Hepatocyte (in vitro differentiated cells): ENCODE measurements around the gene CMKLR1. TPM values are rescaled to one million over a fixed set of nuclear protein-coding genes. Genes with fewer than 3 reads are reported as not detected.

Source experiments
- DNase-seq: peaks from one replicate; pipeline ENCODE4 v3.0.0-alpha.2; 2016; ENCODE audit warnings: low spot score
- H2AFZ ChIP-seq: fragments of 200-600 bp; sonication (generic); 2 replicates; pipeline ENCODE4 v1.6.0; 2016; ENCODE audit warnings: antibody characterized with exemption, mild to moderate bottlenecking
- H3K27ac ChIP-seq: fragments of 200-600 bp; sonication (generic); 2 replicates; pipeline ENCODE4 v1.5.1; 2016; ENCODE audit warnings: mild to moderate bottlenecking
- H3K27me3 ChIP-seq: fragments of 200-600 bp; sonication (generic); 2 replicates; pipeline ENCODE4 v1.6.1; 2016
- H3K36me3 ChIP-seq: fragments of 200-600 bp; sonication (generic); replicated peaks from 2 replicates; pipeline ENCODE4 v1.5.1; 2016; ENCODE audit warnings: low read depth; ENCODE audit not compliant: insufficient read depth
- H3K4me1 ChIP-seq: fragments of 200-600 bp; sonication (generic); 2 replicates; pipeline ENCODE4 v1.5.1; 2016; ENCODE audit warnings: mild to moderate bottlenecking, moderate library complexity; ENCODE audit not compliant: insufficient read depth
- H3K4me2 ChIP-seq: fragments of 200-600 bp; sonication (generic); 2 replicates; pipeline ENCODE4 v1.6.0; 2016
- H3K4me3 ChIP-seq: fragments of 200-600 bp; sonication (generic); 2 replicates; pipeline ENCODE4 v1.5.1; 2016; ENCODE audit warnings: mild to moderate bottlenecking
- H3K79me2 ChIP-seq: fragments of 200-600 bp; sonication (generic); 2 replicates; pipeline ENCODE4 v1.6.0; 2017; ENCODE audit warnings: mild to moderate bottlenecking
- H3K9me2 ChIP-seq: fragments of 200-600 bp; sonication (generic); replicated peaks from 2 replicates; pipeline ENCODE4 v1.6.0; 2017; ENCODE audit warnings: mild to moderate bottlenecking; ENCODE audit not compliant: insufficient read depth
- H3K9me3 ChIP-seq: fragments of 200-600 bp; sonication (generic); 2 replicates; pipeline ENCODE4 v1.5.1; 2016; ENCODE audit warnings: low read depth, mild to moderate bottlenecking
- H4K20me1 ChIP-seq: fragments of 200-600 bp; sonication (generic); 2 replicates; pipeline ENCODE4 v1.6.0; 2016; ENCODE audit warnings: mild to moderate bottlenecking; ENCODE audit not compliant: insufficient read depth, poor library complexity, severe bottlenecking
- EZH2 ChIP-seq: fragments of 200-600 bp; sonication (generic); IDR thresholded peaks from 2 replicates; pipeline ENCODE4 v1.6.1; 2016; ENCODE audit warnings: antibody characterized with exemption, mild to moderate bottlenecking, borderline replicate concordance
- EZH2phosphoT487 ChIP-seq: fragments of 200-600 bp; sonication (generic); IDR thresholded peaks from one replicate; pipeline ENCODE4 v1.6.1; 2018; ENCODE audit warnings: antibody characterized with exemption, mild to moderate bottlenecking, low read depth, moderate library complexity; ENCODE audit not compliant: unreplicated experiment, severe bottlenecking
- WGBS: methylation state at CpG from one replicate; pipeline ENCODE4 v1.1.6; 2016; ENCODE audit warnings: low lambda C conversion rate; ENCODE audit errors: missing lambda C conversion rate; 5-methylcytosine and 5-hydroxymethylcytosine counted together
- polyA plus RNA-seq: library from polyadenylated mRNA; unstranded; fragments of >200 nt; fragmentation: Nextera tagmentation; extraction: Ambion mirVana; gene quantifications from 2 replicates; pipeline ENCODE4 v1.2.1, GENCODE V29; 2016
- total RNA-seq: library from RNA; depleted of rRNA; stranded (reverse); fragments of >200 nt; gene quantifications from 2 replicates; pipeline ENCODE4 v1.2.3, GENCODE V29; 2014
- TF ChIP-seq, protein P1 (sequence below): fragments of 200-600 bp; sonication (generic); IDR thresholded peaks from 2 replicates; pipeline ENCODE4 v1.5.1; 2016; ENCODE audit warnings: antibody characterized with exemption, mild to moderate bottlenecking; ENCODE audit not compliant: poor library complexity

The CMKLR1 gene
- total and polyA plus RNA-seq, 2 experiments from 2014 or later = 2.2 to 3.1 TPM

DNA sequence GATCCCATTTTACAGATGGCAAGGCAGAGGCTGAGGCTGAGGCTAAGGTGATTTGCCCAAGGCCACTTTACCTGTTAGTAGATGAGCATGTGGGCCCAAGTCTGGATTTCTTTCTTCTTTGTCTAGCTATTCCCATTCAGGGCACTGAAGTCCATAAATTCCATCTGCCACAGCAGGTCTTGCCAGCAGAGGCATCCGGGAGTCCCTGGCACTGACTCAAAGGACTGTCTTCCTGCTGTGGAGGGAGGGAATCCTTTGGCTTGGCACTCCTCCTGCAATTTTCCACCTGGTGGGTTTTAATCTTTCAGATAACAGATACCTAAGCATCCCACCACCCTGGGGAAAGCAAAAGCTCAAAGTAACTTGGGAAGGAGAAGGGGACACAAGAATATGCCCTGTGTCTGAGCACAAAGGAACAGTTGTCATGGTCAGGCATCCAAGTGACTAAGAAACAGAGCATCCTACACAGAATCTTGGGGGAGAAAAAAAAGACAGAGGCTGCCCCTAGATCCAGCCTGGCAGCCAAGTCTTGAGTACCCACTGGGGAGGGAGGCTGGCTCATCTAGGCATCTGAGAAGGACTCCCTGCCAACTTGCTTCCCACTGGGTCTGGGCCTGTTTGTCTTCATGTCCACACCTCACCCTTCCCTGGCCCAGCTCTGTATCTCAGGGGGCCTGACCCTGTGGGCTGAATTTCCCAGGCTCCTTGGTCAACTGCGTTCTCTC is 35.6 kb upstream of the CMKLR1 start:
- Histone ChIP-seq H2AFZ (no peak overlapping the region), H3K4me1 (no peaks in the 10 kb centered on the region), H3K36me3 (no peaks in the 10 kb centered on the region), H4K20me1 (no peaks in the 10 kb centered on the region), H3K79me2 (no peaks in the 10 kb centered on the region), H3K9me3 (no peaks in the 10 kb centered on the region), H3K27me3 (no peaks in the 10 kb centered on the region), H3K9me2 (no peaks in the 10 kb centered on the region), H3K4me2 (no peak overlapping the region), H3K27ac (no peak overlapping the region), H3K4me3 (no peak overlapping the region)
- 88% methylated on average over 2 of the region's 2 CpGs for WGBS
- no peak for DNase-seq
- TF ChIP-seq EZH2 (no peak), EZH2phosphoT487 (no peak)
- TF ChIP-seq, protein P1, sequence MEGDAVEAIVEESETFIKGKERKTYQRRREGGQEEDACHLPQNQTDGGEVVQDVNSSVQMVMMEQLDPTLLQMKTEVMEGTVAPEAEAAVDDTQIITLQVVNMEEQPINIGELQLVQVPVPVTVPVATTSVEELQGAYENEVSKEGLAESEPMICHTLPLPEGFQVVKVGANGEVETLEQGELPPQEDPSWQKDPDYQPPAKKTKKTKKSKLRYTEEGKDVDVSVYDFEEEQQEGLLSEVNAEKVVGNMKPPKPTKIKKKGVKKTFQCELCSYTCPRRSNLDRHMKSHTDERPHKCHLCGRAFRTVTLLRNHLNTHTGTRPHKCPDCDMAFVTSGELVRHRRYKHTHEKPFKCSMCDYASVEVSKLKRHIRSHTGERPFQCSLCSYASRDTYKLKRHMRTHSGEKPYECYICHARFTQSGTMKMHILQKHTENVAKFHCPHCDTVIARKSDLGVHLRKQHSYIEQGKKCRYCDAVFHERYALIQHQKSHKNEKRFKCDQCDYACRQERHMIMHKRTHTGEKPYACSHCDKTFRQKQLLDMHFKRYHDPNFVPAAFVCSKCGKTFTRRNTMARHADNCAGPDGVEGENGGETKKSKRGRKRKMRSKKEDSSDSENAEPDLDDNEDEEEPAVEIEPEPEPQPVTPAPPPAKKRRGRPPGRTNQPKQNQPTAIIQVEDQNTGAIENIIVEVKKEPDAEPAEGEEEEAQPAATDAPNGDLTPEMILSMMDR = no peak

DNA sequence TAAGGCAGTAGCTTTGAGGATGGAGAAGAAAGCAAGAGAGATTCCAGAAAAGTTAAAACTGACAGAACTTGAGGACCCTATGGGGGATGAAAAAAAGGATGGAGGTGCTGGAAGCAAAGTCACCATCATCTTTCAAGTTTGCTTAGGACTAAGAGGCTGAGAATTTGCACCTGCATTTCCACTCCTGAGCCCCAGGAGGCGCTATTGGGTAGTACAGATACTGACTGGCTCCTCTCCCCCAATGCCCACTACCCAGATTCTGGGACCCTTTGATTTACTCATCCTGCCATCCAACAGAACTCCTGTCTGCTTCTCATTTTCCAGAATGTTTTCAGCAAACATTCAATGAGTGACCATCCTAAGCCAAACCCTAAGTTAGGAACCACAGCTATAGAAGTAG is 34.0 kb upstream of the CMKLR1 start:
- Histone ChIP-seq H3K4me2 (no peak overlapping the region), H3K4me3 (no peak overlapping the region), H3K36me3 (no peaks in the 10 kb centered on the region), H3K79me2 (no peaks in the 10 kb centered on the region), H2AFZ (no peak overlapping the region), H4K20me1 (no peaks in the 10 kb centered on the region), H3K27me3 (no peaks in the 10 kb centered on the region), H3K27ac (no peak overlapping the region), H3K4me1 (no peaks in the 10 kb centered on the region), H3K9me3 (no peaks in the 10 kb centered on the region), H3K9me2 (no peaks in the 10 kb centered on the region)
- 35% methylated on average over 1 of the region's 1 CpG for WGBS
- no peak for DNase-seq
- TF ChIP-seq EZH2phosphoT487 = no peak
- TF ChIP-seq, protein P1 = no peak

DNA sequence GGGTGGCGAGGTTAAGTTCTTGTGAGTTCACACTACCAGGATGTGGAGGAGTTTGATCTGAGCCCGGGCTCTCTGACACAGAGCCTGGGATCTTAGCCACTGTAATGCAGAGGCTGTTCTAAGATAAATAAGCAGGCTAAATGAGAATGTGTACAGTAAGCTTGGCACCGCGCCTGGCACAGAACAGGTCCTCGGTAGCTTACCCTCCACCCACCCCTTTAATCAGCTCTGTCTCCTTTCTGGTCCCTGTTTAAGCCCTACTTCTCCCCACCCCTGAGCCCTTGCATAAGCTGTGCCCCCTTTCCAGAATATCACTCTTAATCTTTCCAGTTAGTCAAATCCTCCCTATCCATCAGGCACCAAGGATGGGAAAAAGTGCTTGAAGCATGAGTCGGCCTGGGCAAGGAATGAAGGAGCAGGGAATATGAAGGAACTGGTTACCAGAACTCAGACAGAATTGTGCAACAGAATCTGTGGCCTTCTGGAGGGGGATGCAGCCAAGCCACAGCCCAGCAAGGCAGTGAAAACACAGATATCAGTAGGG is 32.8 kb upstream of the CMKLR1 start:
- Histone ChIP-seq H3K9me3 (no peaks in the 10 kb centered on the region), H3K27ac (no peak overlapping the region), H2AFZ (no peak overlapping the region), H3K4me3 (no peak overlapping the region), H3K36me3 (no peaks in the 10 kb centered on the region), H3K4me1 (no peaks in the 10 kb centered on the region), H3K79me2 (no peaks in the 10 kb centered on the region), H3K9me2 (no peaks in the 10 kb centered on the region), H4K20me1 (no peaks in the 10 kb centered on the region), H3K4me2 (no peak overlapping the region), H3K27me3 (no peaks in the 10 kb centered on the region)
- no peak for TF ChIP-seq EZH2
- TF ChIP-seq, protein P1 = no peak
- TF ChIP-seq EZH2phosphoT487 = no peak
- peak; percentile 48 for DNase-seq
- WGBS = 70% methylated on average over 6 of the region's 6 CpGs
